ENCODE data around the gene SECISBP2.

GRCh38 chr9:89383030-89383720, 64.9 kb downstream of the SECISBP2 start:
- TF ChIP-seq CTCF (IDR thresholded peaks at IDR 0.05) (no peak), POLR2AphosphoS5 (IDR thresholded peaks at IDR 0.05) (no peak), POLR2A (IDR thresholded peaks at IDR 0.05) (no peak)

All from breast epithelium (tissue), 3 donors.